Right ventricle myocardium superior (tissue), 1 donor: ENCODE data around the gene SOAT1. TPM values are rescaled to one million over a fixed set of nuclear protein-coding genes. Genes with fewer than 3 reads are reported as not detected.

Experiments used
- total RNA-seq: library from RNA; stranded (reverse); fragmentation: NEBNext Ultra II Directional; extraction: Animal tissue kit (Norgen Biotek cat#: 25700); gene quantifications from one replicate; pipeline ENCODE4 v1.2.1, GENCODE V29; 2021
- donor health status: DM: no; HTN: yes; CAD: no; lungs with severe emphysema.

SOAT1 gene
- total RNA-seq, 1 donor from 2014 or later = 8.5 TPM

Other genes with a start within 250 kb of the SOAT1 start
- 10.1 TPM for gene TOR3A, start 211.7 kb upstream of the SOAT1 start, total RNA-seq
- gene ABL2, start 64.1 kb upstream of the SOAT1 start, total RNA-seq = 7.4 TPM
- gene AXDND1, start 72.2 kb downstream of the SOAT1 start, total RNA-seq = not detected